NCI-H2227 (cell line): Measurements from ENCODE around the gene MICAL3.

ENCODE experiments used
- DNase-seq: peaks from one replicate; lab custom pipeline; 2025; ENCODE audit not compliant: unreplicated experiment; lab: John Stamatoyannopoulos, UW

Gene MICAL3

DNA sequence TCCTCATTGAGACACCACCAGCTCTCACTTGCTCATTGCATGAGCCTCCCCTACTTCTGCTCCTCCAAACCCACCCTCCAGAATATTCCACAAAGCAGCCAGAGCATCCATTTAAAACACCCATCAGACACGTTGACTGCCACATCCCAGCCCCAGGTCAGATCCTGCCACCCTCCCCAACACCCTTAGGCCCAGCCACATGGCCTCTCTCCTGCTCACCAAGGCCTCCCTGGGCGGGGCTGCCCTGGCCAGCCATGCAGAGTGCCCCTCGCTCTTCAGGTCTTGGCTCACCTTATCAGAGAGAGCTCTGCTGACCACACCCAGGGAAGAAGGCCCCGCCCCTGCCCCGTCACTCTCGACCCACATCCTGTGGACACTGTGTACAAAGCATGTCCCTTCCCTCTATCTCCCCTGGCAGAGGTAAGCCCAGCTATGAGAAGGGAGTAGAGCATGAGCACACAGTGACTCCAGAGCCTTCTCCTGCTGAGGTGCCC lies 106.8 kb downstream of the MICAL3 start:
- DNase-seq, result no peak

DNA sequence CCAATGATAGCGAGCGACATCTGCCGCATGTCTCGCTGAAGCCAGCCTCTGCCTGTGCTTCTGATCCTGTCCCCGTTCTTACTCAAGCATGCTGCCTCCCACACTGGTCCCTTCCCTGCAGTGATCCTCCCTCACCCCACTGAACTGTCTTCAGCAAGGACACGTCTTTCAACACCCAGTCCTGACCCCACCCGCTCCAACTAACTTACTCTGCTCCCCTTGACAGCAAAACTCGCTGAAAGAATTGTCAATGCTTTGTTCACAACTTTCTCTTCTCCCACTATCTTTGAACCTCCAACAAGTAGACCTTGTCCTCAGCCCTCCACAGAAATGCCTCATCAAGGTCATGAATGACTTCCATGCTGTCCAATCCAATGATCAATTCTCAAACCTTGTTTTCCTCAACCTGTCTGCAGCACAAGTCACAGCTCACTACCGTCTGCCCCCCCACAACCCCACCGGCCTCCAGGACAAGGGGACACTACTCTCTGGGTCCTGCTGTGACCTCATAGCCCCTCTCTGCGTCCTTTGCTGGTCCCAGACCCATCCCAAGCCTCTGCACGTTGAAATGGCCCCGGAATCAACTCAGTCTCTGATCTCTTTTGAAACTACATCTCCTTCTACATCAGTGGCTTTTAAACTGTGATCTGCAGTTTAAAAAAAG lies 108.0 kb downstream of the MICAL3 start:
- DNase-seq, result no peak

DNA sequence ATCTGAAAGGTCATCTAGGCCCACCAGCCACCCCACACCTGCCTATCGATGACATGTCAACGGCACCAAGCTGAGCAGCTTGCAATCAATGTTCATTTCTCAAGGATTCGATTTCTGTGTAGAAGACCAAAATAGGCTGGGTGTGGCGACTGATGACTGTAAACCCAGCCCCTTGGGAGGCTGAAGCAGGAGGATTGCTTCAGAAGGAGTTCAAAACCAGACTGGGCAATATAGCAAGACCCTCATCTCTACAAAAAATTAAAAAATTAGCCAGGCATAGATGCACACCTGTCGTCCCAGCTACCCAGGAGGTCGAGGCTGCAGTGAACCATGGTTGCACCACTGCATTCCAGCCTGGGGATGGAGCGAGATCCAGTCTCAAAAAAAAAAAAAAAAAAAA lies 108.7 kb downstream of the MICAL3 start:
- DNase-seq, result no peak

DNA sequence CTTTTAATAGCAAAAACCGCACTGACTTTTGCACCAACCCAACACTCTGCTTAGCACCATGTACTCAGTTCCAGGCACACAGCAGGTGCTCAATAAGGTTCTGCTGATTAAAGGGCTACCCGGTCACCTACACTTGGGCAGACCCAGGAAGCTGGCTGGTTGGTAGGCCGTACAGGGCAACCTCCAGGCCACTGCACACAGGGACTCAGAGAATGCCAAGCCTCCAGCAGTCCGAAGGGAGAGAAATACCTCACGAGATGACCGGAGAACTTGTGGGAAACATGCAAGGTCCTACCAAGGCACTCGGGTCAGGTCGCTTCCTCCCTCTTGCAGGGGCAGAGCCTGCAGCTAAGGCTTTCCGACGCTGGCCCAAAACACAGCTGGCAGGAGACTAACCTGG lies 109.2 kb downstream of the MICAL3 start:
- no peak for DNase-seq

DNA sequence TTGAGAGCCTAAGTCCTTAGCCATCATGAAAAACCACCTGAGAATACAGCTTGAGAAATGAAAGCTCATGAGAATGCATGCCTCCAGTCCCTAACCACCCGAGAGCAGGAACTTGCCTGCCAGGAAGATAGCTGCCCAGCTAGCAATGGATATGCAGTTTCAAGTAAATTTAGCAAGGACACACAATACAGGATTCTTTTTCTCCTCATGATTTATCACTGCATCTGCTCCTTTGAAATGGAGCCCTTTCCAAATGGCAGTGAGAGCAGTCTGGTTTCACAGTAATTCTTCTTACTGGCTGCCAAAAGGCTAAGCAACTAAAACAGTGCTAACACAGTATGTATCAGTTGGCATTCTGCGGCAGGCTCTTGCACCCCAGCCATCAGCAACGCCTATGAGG lies 109.9 kb downstream of the MICAL3 start:
- DNase-seq, result no peak

DNA sequence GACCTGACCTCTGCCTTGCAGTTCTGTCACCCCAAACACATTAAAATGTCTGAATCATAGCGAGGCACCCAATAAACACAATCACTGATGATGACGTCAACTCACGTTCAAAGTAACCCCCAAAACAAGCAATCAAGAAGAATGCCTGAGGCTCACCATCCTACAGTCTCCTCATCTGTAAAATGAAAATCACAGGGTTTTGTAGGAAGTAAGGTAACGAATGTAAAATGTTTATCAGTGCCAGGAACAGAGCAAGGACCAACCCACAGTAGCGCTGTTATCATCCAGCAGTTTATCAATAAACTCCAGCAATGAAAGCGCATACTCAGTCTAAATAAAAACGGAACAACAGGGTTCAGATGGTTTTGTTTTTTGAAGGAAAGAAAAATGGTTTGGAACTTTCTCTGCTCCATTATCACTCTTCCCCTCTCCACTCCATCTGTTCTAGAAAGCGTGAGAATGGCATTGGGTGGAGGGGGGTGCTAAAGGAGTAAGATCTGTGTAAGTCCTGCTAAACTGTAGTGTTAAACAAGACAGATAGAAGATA lies 110.5 kb downstream of the MICAL3 start:
- no peak for DNase-seq

DNA sequence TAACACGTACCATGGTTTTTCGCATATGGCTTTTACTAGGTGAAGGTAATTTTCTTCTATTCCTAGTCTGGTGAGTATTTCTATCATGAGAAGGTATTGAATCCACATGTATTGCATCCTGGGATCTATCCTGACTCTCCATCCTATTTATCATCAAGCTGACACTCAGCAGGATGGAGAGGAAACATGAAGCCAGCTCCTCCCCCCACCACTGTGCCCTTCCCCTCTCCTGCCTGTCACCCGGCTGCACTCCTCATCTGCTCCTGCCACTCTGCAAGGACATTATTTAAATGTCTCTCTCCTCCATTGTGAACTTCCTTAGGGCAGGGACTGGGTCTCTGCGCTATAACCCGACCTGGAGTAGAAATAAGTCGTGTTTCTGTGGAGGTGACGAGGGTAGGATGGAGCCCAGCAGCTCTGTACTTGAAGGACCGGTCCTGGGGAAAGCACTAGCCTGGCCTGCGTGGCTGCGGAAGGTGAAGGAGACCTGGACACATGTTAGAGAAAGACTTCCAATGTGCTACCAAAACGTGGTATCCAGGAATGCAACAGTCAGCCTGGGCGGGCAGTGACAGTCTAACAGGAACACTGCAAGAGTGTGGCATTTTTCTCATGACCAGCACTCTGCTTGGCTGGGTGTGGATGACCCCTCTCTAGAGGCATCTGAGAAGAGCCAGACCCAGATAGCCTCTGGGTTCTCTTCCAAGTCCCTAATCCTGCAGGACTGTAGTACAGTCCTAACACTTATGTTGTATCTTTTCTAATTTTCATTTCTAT lies 111.2 kb downstream of the MICAL3 start:
- DNase-seq, result no peak

DNA sequence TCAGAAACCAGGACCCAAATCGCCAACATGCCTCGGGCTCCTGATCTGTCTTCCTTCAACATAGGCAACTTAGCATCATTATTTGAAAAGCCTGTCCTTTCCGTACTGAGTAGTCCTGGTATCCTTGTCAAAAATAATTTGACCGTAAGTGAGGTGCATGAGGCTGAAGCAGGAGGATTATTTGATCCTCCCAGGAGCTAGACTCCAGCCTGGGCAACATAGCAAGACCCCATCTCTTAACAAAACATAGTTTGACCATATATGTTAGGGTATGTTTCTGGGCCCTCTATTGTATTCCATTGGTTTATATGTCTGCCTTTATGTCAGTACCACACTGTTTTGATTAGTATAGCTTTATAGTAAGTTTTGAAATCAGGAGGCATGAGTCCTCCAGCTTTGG lies 112.5 kb downstream of the MICAL3 start:
- DNase-seq, result no peak

DNA sequence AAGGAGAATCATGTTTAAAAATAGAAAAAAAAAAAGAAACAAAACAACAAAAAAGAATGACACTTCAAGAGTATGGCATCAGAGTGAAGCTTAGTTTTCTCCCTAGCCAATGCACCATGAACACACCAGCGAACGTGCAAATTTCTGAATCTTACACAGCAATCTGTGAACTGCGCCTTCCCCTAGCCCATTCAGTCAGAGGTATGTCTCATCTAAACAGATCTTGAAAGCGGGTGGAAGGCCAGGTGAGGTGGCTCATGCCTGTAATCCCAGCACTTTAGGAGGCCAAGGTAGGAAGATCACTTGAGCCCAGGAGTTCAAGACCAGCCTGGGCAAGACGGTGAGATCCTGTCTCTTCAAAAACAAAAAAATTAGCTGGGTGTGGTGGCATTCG lies 113.1 kb downstream of the MICAL3 start:
- DNase-seq, result no peak

DNA sequence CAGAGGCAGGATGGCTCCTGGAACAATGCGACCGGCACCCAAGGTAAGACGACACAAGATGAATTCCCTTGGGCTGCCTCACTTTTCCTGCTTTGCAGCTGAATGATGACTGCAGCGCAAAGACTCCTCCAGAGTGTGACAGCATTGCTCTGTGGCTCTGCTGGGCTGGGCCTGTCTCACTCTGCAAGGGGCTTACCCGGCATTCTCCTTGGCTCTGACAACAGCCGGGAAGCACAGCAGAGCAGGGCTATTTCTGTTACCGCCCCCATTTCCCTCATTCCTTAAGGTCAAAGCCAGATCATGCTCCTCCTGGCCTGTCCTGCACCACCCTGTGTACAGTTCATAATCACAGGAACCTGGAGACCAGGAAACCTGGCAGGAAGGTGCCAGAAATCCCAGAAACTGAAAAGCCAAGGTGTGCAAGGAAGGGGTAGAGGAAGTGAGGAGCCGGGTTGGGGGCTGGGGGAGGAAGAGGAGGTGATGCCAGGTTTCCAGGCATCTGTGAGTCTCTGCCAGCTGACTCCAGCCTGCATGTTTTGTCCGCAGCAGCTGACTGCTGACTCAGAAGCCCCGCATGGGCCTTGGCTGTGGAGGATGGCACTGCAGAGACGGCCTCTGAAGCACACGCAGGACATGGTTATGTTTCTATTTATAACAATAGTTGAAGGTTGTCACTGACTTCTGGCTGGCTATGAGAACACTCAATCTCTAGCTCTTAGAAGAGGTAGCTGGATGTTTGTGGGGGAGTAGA lies 113.6 kb downstream of the MICAL3 start:
- peak; percentile 56 for DNase-seq

DNA sequence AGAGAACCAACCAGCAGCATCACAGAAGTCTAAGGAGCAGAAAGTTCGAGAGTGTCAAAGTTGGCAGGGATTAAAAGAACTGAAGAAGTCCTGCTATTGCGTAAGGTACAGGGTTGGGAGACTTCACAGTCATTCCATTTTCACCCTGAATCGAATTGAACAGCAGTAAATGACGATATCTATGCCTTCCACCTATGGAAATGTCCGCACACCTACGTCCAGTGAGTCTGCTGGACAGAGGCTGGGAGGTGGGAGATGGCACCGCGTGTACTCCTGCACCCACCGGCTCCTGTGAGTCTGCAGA lies 116.7 kb downstream of the MICAL3 start:
- no peak for DNase-seq

DNA sequence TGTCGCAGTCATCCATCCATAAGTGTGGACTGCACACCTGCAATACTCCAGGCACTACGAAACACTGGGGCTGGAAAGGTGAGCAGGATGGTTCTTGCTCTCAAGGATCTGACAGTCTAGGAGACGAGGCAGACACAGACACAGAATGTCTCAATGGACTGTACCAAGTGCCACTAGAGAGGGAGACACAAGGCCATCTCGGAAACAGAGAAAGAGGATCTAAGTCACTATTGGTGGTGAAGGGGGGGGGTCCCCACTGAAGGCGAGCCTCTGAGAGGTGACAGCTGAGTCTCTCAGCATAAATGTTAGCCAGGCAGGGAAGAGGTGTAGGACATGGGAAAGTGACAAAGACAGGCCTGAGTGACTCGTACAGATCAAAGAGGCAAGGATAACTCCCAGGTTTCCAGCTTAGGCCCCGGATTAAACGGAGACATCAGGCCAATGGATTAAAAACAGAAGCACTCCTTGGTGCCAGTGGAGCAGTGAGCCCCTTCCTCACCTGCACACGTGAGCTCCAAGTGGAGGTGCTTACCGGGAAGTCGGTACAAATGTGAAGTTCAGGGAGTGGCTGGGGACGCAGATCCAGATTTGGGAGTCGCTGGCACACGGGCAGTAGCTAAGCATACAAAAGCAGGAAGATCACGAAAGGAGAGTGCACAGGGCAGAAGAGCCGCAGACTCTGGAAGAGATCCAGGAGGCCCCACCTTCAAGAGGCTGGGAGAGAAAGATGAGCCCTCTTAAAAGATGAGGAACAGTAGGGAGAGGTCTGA lies 117.2 kb downstream of the MICAL3 start:
- DNase-seq, result no peak

DNA sequence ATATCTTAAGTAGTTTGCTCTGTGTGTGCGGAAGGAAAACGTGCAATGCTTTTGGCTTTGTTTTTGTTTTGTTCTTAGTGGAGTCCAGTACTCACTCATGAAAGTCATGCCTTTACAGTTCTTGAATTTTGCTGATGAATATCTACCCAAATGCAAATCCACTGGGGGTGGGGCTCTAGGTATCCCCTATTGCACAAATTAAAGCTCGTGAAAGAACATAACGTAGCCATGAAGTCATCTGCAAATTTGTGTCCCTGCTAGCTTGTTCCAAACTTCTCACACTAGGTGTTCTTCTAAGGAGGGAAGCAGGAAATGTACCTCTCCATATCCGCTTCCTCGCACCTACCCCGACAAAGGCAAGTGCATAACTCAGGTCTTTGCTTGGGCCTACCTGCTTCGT lies 118.9 kb downstream of the MICAL3 start:
- no peak for DNase-seq

DNA sequence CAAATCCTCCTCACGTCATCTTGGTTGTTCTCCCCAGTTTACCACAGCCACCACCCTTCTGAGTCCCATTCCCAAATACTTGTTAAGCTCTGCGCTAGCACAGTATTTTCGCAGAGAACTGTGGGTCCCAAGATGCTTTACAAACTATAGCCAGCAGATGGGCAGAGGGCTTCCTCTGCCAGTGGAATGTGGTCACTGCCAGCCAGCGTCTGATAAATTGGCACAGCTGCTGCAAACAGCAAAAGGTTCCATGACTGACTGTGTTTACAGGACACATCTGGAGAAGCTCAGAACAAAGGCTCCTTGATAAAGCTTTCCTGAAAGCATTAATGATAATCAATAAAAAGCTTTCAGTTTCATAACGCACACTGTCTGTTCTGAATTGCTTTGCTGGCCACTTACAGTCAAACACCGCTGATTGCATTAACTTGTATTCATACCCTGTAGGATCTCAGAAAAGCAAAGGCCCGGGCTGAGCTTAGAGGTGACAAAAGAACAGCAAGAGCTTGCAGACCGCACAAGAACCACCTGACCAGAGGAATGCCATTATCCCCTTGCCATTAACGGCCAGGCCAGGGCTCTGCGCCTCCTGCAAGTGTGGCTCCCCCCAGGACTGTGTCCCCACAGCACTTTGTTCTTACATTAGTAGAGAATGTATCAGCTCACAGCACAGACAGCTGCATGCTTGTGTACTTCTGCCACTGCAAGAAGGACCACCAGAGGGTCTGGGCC lies 120.6 kb downstream of the MICAL3 start:
- peak; percentile 42 for DNase-seq

DNA sequence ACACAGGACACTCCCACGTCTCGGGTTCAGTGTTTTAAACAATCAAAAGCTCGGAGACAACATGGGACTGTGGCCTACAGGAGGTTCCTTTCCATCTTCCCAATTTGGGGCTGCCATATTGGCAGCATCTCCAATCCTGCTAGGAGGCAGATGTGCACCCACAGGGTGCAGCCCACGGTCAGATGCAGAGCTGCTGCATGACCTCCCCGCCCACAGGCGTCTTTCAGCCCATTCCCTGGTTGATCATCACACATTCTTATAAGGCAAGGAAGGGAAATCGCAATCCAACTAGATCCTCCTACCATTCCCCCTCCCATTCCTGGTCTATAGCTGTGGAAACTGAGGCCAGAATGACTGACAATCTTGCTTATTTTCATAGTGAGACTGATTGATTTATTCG lies 121.4 kb downstream of the MICAL3 start:
- DNase-seq, result no peak

DNA sequence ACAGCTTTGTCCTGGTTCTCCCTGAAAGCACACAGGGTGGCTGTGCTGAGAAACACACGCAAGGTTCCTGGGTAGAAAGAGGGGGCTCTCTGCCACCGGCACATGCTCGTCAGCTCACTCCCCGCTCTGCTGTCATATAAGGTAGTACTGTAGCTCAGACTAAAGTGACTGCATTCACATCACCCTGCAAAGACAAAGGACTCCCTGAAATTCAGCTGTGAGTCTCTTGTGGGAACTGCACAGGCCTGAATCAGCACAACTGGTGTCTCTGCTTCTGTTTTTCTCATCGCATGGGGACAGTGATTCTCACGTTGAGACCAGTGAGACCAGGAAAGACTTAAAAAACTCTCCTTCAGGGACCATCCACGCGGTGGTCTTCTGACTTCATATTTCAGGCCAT lies 126.0 kb downstream of the MICAL3 start:
- DNase-seq, result no peak

DNA sequence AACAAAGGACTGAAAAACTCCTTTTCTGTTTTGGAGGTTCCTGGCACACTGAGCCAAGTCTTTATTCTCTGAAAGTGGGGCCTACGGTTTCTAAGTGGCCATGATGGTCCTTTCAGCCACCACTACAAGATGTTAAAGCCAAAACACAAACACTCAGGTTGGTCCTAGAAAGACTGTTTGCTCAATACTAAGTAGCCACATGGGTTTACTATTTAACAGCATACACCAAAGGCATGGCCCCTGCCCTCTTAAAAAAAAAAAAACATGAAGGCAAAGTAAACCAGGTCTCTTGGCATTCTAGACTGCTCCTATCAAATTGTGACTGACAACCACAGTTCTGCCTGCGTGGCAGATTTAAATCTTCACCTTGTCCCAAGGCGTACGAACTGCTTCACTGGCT lies 126.5 kb downstream of the MICAL3 start:
- no peak for DNase-seq

DNA sequence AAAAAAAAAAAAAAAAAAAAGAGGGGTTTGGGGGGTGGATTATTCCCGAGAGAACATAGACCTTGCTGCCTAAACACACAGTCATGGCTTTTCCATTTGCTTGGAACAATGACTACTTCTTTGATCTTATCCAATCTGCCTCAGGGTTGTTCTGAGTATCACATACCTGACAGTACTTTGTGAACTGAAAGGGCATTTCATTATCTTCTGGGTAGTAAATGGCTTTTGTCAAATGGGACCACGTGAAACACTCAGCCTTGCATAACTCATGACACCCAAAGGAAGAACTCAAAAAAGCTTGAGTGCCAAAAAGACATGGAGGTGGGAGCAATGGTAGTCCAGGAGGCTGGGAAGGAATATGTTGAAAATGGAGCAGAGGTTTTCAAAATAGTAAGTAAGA lies 126.9 kb downstream of the MICAL3 start:
- no peak for DNase-seq

DNA sequence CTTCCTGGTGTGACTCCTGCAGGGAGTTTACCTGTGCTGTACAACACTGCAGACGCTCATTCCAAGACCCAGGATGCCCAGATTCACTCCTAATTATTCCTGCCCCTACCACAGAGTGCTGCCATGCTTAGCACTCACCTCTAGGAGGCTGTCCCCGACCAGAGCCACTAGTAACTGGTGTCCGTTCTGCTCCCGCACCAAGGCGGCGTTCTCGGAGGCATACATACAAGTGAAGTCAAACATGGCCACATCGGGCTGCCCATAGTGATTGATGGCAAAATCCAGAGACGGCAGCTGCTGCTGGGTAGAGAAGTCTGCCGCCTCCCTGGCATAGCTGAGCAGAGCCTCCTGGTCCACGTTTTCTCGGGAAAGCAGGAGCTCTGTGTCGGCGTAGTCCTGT lies 127.8 kb downstream of the MICAL3 start:
- DNase-seq, result no peak

DNA sequence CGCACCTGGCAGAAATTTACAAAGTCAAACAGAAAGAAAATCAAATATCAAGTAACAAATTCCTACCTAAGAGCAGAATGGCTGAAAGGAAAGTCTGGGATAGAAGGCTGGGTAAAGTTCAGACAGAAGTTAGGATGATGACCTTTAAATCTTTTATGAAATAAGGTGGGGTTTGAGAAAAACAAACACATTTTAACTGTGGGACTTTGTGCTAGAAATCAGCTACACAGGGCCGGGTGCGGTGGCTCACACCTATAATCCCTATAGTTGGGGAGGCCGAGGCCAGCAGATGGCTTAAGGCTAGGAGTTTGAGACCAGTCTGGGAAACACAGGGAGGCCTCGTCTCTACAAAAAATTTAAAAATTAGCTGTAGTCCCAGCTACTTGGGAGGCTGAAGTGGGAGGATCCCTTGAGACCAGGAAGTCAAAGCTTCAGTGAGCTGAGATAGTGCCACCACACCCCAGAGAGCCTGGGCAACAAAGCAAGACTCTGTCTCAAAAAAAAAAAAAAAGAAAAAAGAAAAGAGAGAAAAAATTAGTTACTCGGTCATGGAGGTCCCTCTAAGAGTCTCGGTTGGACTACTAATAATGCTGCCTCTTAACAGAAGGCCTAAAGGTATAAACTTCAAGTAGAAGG lies 130.3 kb downstream of the MICAL3 start:
- no peak for DNase-seq
